Gastroesophageal sphincter (tissue), 4 donors: ENCODE data around the gene GADL1. TPM values are rescaled to one million over a fixed set of nuclear protein-coding genes. Genes with fewer than 3 reads are reported as not detected.

ENCODE experiments used
- ATAC-seq: fragments of 150-250 bp; one replicate; pipeline ENCODE4 v1.9.1; 2016; ENCODE audit warnings: mild to moderate bottlenecking, moderate library complexity
- H3K27ac ChIP-seq, 4 donors: fragments of 200-600 bp; sonication (generic) in 3 of 4; 1 replicate in 3 of 4; 2 replicates in 1 of 4; pipeline ENCODE4 v1.5.1; 2016 to 2019
- H3K27me3 ChIP-seq: fragments of 200-600 bp; sonication (generic); one replicate; pipeline ENCODE4 v1.5.1; 2019
- H3K36me3 ChIP-seq, 2 donors: fragments of 200-600 bp; sonication (generic); one replicate each; pipeline ENCODE4 v1.5.1; 2019; ENCODE audit warnings: control low read depth in 1 of 2
- H3K4me1 ChIP-seq, 3 donors: fragments of 200-600 bp; sonication (generic); 1 replicate in 2 of 3; 2 replicates in 1 of 3; pipeline ENCODE4 v1.5.1; 2016 to 2019; ENCODE audit warnings: control low read depth in 2 of 3
- H3K4me3 ChIP-seq, 2 donors: fragments of 200-600 bp; sonication (generic); one replicate each; pipeline ENCODE4 v1.5.1; 2019; ENCODE audit warnings: mild to moderate bottlenecking in 1 of 2, moderate library complexity in 1 of 2
- H3K9me3 ChIP-seq, 3 donors: fragments of 200-600 bp; sonication (generic); one replicate each; pipeline ENCODE4 v1.5.1; 2017 to 2019; ENCODE audit warnings: control low read depth in 2 of 3
- EP300 ChIP-seq: sonication (generic); formaldehyde crosslinking; IDR thresholded peaks from one replicate; pipeline ENCODE4 v1.6.1; 2017; ENCODE audit warnings: antibody characterized with exemption, mild to moderate bottlenecking
- POLR2A ChIP-seq, 2 donors: fragments of 450-650 bp; IDR thresholded peaks; one replicate each; pipeline ENCODE4 v1.6.1; 2017; ENCODE audit warnings: antibody characterized with exemption in 2 of 2, mild to moderate bottlenecking in 2 of 2, moderate library complexity in 1 of 2
- POLR2AphosphoS5 ChIP-seq: sonication (generic); formaldehyde crosslinking; IDR thresholded peaks from one replicate; pipeline ENCODE4 v1.6.1; 2017; ENCODE audit warnings: antibody characterized with exemption
- WGBS, 2 donors: methylation state at CpG; one replicate each; pipeline ENCODE4 v1.1.5; 2018; ENCODE audit warnings: low coverage in 1 of 2; 5-methylcytosine and 5-hydroxymethylcytosine counted together
- total RNA-seq, 4 donors: library from RNA; depleted of rRNA; stranded (reverse); fragments of >200 nt; gene quantifications; one replicate each; pipeline ENCODE4 v1.1.0, GENCODE V29; 2016
- TF ChIP-seq, protein P1 (sequence below), 4 experiments: fragments of 200-600 bp in 2 of 4; fragments of 450-650 bp in 2 of 4; sonication (generic) in 1 of 4; IDR thresholded peaks; one replicate each; pipeline ENCODE4 v1.5.1; 2017 to 2019; ENCODE audit warnings: antibody characterized with exemption in 4 of 4, mild to moderate bottlenecking in 2 of 4, moderate library complexity in 2 of 4

GADL1 gene, protein sequence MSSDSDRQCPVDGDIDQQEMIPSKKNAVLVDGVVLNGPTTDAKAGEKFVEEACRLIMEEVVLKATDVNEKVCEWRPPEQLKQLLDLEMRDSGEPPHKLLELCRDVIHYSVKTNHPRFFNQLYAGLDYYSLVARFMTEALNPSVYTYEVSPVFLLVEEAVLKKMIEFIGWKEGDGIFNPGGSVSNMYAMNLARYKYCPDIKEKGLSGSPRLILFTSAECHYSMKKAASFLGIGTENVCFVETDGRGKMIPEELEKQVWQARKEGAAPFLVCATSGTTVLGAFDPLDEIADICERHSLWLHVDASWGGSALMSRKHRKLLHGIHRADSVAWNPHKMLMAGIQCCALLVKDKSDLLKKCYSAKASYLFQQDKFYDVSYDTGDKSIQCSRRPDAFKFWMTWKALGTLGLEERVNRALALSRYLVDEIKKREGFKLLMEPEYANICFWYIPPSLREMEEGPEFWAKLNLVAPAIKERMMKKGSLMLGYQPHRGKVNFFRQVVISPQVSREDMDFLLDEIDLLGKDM
- 10 to 100 TPM in 1 of 4 donors, 1 to 10 TPM in 3; 2.2 to 20.9 (median 3.9) TPM for total RNA-seq

DNA sequence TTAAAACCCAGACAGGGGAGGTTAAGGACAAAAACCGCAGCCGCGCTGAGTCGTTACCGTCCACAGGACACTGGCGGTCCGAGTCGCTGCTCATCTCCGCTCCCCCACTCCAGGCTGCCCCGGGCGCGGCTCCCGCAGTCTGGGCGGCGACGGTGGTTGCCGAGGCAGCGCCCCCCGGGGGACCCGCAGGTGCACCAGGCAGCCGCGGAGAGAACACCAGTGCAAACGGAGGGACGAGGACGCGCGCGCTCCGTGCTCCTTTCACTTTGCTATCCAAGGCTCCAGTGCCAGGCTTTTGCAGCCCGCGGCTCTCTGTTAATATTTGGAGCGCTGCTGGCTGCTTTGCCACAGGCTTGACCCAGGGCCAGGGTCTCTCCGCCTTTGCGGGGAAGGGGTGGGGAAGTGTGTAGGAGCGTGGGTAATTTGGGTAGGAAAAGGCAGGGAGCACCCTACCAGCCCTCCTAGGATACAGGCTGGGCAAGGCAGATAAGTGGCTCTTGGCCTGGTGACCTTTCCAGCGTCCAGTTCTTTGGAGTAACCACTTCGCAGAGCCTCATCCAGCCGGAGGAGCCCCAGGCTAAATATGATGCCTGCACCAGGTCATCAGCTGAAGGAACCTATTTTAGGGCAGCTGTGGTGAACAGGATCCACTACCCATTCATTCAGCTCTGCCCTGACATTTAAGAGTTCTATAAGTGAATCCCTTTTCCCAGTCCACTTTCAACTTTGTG lies at the start of gene GADL1:
TSS of gene GADL1 (minus strand) at position 141 of the 731 bp plus-strand sequence. CDS start at position 94, 47 bp downstream.
- TF ChIP-seq, protein P1, sequence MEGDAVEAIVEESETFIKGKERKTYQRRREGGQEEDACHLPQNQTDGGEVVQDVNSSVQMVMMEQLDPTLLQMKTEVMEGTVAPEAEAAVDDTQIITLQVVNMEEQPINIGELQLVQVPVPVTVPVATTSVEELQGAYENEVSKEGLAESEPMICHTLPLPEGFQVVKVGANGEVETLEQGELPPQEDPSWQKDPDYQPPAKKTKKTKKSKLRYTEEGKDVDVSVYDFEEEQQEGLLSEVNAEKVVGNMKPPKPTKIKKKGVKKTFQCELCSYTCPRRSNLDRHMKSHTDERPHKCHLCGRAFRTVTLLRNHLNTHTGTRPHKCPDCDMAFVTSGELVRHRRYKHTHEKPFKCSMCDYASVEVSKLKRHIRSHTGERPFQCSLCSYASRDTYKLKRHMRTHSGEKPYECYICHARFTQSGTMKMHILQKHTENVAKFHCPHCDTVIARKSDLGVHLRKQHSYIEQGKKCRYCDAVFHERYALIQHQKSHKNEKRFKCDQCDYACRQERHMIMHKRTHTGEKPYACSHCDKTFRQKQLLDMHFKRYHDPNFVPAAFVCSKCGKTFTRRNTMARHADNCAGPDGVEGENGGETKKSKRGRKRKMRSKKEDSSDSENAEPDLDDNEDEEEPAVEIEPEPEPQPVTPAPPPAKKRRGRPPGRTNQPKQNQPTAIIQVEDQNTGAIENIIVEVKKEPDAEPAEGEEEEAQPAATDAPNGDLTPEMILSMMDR (IDR thresholded peaks at IDR 0.05): peak in 1 of 4 experiments; percentile 26
- TF ChIP-seq EP300 (no peak), POLR2AphosphoS5 (no peak)
- Histone ChIP-seq H3K27ac (peak within 1 kb of the TSS; percentile 75 to 84 (median 79)), H3K4me1 (peaks cover 0 to 33% (median 0%) of the 10 kb centered on the region in 3 donors), H3K9me3 (no peaks in the 10 kb centered on the region), H3K27me3 (no peaks in the 10 kb centered on the region), H3K36me3 (no peaks in the 10 kb centered on the region), H3K4me3 (peak within 1 kb of the TSS; percentile 63 to 80)
- WGBS, 2 donors: 12 to 20% methylated on average over 2 to 13 of the region's 38 CpGs
- peak; percentile 69 for ATAC-seq

DNA sequence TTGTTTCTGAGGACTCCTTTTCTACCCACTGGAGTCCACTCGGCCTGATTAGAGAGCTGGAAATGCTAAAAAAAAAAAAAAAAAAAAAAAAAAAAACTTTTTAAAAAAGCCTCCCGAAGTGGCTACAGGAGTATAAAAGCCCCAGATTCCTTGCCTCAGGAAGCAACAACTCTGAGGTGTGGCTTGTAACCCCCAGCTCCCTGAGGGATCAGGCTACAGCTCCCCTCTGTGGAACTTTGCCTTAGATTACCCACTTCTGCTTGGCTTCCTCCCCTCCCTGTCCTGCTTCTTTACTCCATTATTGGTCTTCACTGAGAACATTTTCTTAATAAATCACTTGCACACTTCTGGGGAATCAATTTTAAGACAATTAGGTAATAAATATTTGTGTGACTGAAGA lies 49.7 kb upstream of the GADL1 start:
- 57 to 86% methylated on average over 1 of the region's 2 CpGs for WGBS, 2 donors
- H3K4me3 ChIP-seq: no peak overlapping the region
- no peaks in the 10 kb centered on the region for H3K4me1 ChIP-seq
- H3K9me3 ChIP-seq: no peaks in the 10 kb centered on the region
- H3K36me3 ChIP-seq: no peaks in the 10 kb centered on the region
- no peaks in the 10 kb centered on the region for H3K27me3 ChIP-seq
- TF ChIP-seq EP300: no peak
- no peak for TF ChIP-seq POLR2AphosphoS5
- no peak for ATAC-seq
- no peak overlapping the region for H3K27ac ChIP-seq

DNA sequence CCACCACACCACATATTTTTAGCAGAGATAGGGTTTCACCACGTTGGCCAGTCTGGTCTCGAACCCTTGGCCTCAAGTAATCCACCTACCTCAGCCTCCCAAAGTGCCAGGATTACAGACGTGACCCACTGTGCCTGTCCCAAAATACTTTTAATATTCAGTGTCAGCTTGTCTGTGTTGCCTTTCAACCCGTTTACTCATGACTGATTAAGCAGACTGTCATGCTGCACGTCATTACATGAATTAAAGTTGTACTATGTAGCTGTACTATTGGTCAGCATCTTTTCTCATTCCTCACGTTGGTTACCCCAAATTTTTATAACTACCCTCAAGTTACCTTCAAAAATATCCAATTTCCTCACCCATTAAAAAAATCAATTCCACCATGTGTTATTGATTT lies 48.7 kb upstream of the GADL1 start:
- Histone ChIP-seq H3K27ac (no peak overlapping the region), H3K4me1 (no peaks in the 10 kb centered on the region), H3K36me3 (no peaks in the 10 kb centered on the region), H3K9me3 (no peaks in the 10 kb centered on the region), H3K4me3 (no peak overlapping the region), H3K27me3 (no peaks in the 10 kb centered on the region)
- 85 to 90% methylated on average over 4 to 5 of the region's 6 CpGs for WGBS, 2 donors
- ATAC-seq: no peak
- TF ChIP-seq, protein P1 (IDR thresholded peaks at IDR 0.05): no peak
- no peak for TF ChIP-seq POLR2AphosphoS5
- TF ChIP-seq EP300: no peak
- no peak for TF ChIP-seq POLR2A (IDR thresholded peaks at IDR 0.05)

DNA sequence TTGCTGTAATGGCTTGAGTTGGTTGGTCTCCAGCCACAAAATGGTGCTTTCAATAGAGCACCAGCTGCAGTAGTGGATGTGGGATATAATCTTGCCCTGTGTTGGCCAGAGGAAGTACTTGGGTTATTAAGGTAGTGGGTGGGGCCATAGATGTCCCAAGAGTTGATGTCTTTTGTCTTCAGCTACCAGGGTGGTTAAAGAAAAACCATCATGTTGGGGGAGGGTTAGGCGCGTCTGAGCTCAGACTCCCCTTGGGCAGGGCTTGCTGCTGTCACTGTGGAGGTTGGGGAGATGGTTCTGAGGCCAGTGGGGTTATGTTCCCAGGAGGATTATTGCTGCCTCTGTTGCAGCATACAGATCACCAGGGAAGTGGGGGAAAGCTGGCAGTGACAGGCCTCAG lies 46.9 kb upstream of the GADL1 start:
- Histone ChIP-seq H3K27me3 (no peaks in the 10 kb centered on the region), H3K27ac (no peak overlapping the region), H3K4me1 (no peaks in the 10 kb centered on the region), H3K4me3 (no peak overlapping the region), H3K9me3 (no peaks in the 10 kb centered on the region), H3K36me3 (no peaks in the 10 kb centered on the region)
- 82 to 92% methylated on average over 2 of the region's 2 CpGs for WGBS, 2 donors
- ATAC-seq: no peak
- TF ChIP-seq EP300 (no peak), POLR2AphosphoS5 (no peak), POLR2A (IDR thresholded peaks at IDR 0.05) (no peak)
- TF ChIP-seq, protein P1 (IDR thresholded peaks at IDR 0.05): no peak

DNA sequence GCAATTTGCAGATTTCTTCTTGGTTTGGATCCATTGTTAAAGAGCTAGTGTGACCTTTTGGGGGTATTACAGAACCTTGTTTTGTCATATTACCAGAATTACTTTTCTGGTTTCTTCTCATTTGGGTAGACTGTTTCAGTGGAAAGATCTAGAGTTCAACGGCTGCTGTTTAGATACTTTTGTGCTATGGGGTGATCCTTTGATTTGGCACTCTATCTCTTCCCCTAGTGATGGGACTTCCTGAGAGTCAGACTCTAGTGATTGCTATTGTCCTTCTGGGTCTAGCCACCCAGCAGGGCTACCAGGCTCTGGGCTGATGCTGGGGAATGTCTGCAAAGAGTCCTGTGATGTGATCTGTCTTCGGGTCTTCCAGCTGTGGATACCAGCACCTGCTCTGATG lies 46.3 kb upstream of the GADL1 start:
- no peak overlapping the region for H3K4me3 ChIP-seq
- H3K9me3 ChIP-seq: no peaks in the 10 kb centered on the region
- no peaks in the 10 kb centered on the region for H3K36me3 ChIP-seq
- WGBS, 2 donors: 100% methylated on average over 1 of the region's 2 CpGs; no CpG with 5 or more reads in 1 of the 2 donors
- no peaks in the 10 kb centered on the region for H3K27me3 ChIP-seq
- TF ChIP-seq, protein P1 (IDR thresholded peaks at IDR 0.05): no peak
- TF ChIP-seq POLR2AphosphoS5: no peak
- TF ChIP-seq EP300: no peak
- TF ChIP-seq POLR2A (IDR thresholded peaks at IDR 0.05): no peak
- H3K27ac ChIP-seq: no peak overlapping the region
- ATAC-seq: no peak
- no peaks in the 10 kb centered on the region for H3K4me1 ChIP-seq
